SK-N-MC (cell line): ENCODE data around the gene WIZ.

ENCODE experiments used
- EZH2 ChIP-seq: fragments of 200-600 bp; sonication (generic); IDR thresholded peaks from one replicate; pipeline ENCODE4 v1.6.1; 2017; ENCODE audit warnings: antibody characterized with exemption
- FOXP2 ChIP-seq: optimal IDR thresholded peaks from 2 replicates; pipeline ENCODE3; 2011; ENCODE audit warnings: mild to moderate bottlenecking, moderate library complexity; ENCODE audit not compliant: insufficient read depth; ENCODE audit errors: extremely low read length, control extremely low read depth

DNA sequence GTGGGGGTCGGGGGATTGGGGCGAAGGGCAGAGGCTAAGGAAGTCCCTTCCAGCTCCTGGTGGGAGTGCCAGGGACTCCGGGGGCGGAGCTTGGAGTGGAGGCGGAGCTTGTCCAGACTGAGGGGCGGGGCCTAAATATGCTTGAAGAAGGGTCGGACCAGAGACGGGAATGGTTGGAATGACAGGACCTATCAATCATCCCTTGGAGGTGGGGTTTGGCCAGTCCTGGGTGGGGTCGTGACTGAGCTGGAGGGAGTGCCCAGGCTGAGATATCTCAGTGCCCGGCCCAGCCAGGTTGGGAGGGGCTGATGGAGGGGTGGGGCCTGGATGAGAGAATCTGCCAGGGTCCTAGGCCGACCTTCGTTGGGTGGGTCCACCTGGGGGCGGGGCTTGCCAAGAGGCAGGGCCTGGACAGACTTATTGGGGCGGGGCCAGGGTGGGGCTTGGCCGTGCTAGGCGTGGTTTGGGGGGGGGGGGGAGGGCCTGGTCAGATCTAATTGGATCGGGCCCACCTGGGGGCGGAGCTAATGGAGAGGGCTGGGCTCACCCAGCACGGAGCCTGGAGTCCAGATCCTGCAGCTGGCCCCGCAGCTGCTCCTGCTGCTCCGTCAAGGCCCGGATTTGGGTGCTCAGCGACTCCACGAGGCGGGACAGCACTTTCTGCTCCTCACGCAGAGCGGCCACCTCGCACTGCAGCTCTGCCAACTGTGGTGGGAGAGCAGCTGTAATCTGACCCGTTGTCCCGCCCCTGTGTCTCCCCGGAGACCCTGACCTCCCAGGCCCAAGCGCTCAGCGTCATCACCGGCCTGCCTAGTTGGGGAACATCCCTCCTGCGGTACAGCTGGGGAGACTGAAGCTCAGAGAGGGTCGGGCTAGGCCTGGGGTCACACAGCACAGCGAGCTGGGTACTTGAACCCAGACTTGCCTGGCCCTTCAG lies 2.6 kb upstream of the WIZ start:
- no peak for TF ChIP-seq EZH2
- no peak for TF ChIP-seq FOXP2
